Measurements from ENCODE around the gene PGM2L1.

GRCh38 chr11:74398244-74399159, at the start of gene PGM2L1:
- TF ChIP-seq, protein P1, sequence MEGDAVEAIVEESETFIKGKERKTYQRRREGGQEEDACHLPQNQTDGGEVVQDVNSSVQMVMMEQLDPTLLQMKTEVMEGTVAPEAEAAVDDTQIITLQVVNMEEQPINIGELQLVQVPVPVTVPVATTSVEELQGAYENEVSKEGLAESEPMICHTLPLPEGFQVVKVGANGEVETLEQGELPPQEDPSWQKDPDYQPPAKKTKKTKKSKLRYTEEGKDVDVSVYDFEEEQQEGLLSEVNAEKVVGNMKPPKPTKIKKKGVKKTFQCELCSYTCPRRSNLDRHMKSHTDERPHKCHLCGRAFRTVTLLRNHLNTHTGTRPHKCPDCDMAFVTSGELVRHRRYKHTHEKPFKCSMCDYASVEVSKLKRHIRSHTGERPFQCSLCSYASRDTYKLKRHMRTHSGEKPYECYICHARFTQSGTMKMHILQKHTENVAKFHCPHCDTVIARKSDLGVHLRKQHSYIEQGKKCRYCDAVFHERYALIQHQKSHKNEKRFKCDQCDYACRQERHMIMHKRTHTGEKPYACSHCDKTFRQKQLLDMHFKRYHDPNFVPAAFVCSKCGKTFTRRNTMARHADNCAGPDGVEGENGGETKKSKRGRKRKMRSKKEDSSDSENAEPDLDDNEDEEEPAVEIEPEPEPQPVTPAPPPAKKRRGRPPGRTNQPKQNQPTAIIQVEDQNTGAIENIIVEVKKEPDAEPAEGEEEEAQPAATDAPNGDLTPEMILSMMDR (conservative IDR thresholded peaks at IDR 0.05), result no peak
- no peak for TF ChIP-seq EZH2 (IDR thresholded peaks at IDR 0.05; ENCODE audit: low read depth)
